A673 (cell line): ENCODE data around the gene OBP2B. TPM values are rescaled to one million over a fixed set of nuclear protein-coding genes. Genes with fewer than 3 reads are reported as not detected.

Experiments
- BruUV-seq: library from RNA; stranded (reverse); fragments of 400-500 nt; replicated peaks from 2 replicates; lab custom pipeline; 2021; lab: Mats Ljungman, UMichigan
- CTCF ChIA-PET: fragments of 300-600 bp; sonication (Branson Sonifier 250); formaldehyde crosslinking; loops from one replicate; lab custom pipeline; 2022; ENCODE audit warnings: antibody characterized with exemption; lab: Charles Lee
- POLR2A ChIA-PET: fragments of 300-600 bp; sonication (Branson Sonifier 250); formaldehyde crosslinking; loops from one replicate; lab custom pipeline; 2022; ENCODE audit warnings: antibody characterized with exemption; ENCODE audit not compliant: low non-redundant PET; lab: Charles Lee
- DNase-seq: peaks from one replicate; pipeline ENCODE4 v3.0.0-alpha.2; 2015; ENCODE audit warnings: low spot score
- H3K27ac ChIP-seq: fragments of 200-600 bp; sonication (generic); 2 replicates; pipeline ENCODE4 v1.5.1; 2016; ENCODE audit warnings: mixed run types, low read depth, mild to moderate bottlenecking, mixed read lengths, antibody characterized with exemption, low read length; ENCODE audit not compliant: poor library complexity, severe bottlenecking
- H3K27me3 ChIP-seq: fragments of 200-600 bp; sonication (generic); replicated peaks from 2 replicates; pipeline ENCODE4 v1.6.1; 2017; ENCODE audit warnings: mixed run types, low read depth, mild to moderate bottlenecking, mixed read lengths, antibody characterized with exemption, low read length; ENCODE audit not compliant: insufficient read depth, poor library complexity
- H3K36me3 ChIP-seq: fragments of 200-600 bp; sonication (generic); 2 replicates; pipeline ENCODE4 v1.6.1; 2016; ENCODE audit warnings: mixed run types, mild to moderate bottlenecking, mixed read lengths, antibody characterized with exemption, low read length; ENCODE audit not compliant: insufficient read depth, poor library complexity, severe bottlenecking
- H3K4me1 ChIP-seq: fragments of 200-600 bp; sonication (generic); 2 replicates; pipeline ENCODE4 v1.6.1; 2017; ENCODE audit warnings: mixed run types, mild to moderate bottlenecking, mixed read lengths, antibody characterized with exemption, low read length; ENCODE audit not compliant: insufficient read depth, poor library complexity, severe bottlenecking
- H3K4me3 ChIP-seq: fragments of 200-600 bp; sonication (generic); 2 replicates; pipeline ENCODE4 v1.5.1; 2016; ENCODE audit warnings: low read depth, mixed run types, mild to moderate bottlenecking, mixed read lengths, low read length; ENCODE audit not compliant: poor library complexity, severe bottlenecking
- H3K9me3 ChIP-seq: fragments of 200-600 bp; sonication (generic); 2 replicates; pipeline ENCODE4 v1.6.1; 2016; ENCODE audit warnings: mixed run types, low read depth, mild to moderate bottlenecking, mixed read lengths, antibody characterized with exemption, low read length; ENCODE audit not compliant: poor library complexity, severe bottlenecking
- CTCF ChIP-seq: fragments of 300-800, 200-600 bp; sonication (generic); conservative IDR thresholded peaks from 2 replicates; pipeline ENCODE4 v1.5.1; 2017; ENCODE audit warnings: low read depth, mild to moderate bottlenecking, antibody characterized with exemption, low read length, moderate library complexity, mixed read lengths
- EZH2 ChIP-seq: fragments of 200-600 bp; sonication (generic); IDR thresholded peaks from 2 replicates; pipeline ENCODE4 v1.6.1; 2017; ENCODE audit warnings: borderline replicate concordance, low read depth, mild to moderate bottlenecking, mixed read lengths, antibody characterized with exemption, low read length; ENCODE audit not compliant: poor library complexity, severe bottlenecking
- intact Hi-C: fragments of 100-400 bp; cut with micrococcal nuclease; formaldehyde crosslinking; loops from one replicate; pipeline ENCODE4 v1.10.0; 2022; ENCODE audit not compliant: unreplicated experiment
- total RNA-seq: library from RNA; stranded (reverse); gene quantifications from 2 replicates; pipeline ENCODE4 v1.2.3, GENCODE V29; 2021

OBP2B gene
- total RNA-seq, 1 experiment from 2014 or later = not detected

DNA sequence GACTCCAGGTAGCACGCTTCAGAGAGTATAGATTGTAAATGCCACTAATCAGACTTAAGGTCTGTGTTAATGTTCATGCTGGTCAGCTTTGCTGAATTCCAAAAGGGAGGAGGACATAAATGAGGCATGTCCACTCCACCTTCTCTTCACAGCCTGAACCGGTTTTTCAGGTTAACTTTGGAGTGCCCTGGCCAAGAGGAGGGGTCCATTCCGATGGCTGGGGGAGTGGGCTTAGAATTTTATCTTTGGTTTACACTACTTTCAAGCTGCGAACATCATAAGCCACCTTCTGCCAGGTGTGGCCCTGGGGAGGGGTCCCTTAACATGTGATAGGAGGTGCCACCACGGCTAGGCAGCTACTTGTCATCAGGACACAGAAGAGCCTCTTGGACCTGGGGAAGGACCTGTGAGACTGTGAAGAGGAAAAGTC, 41.7 kb upstream of the OBP2B start:
- H3K9me3 ChIP-seq = no peaks in the 10 kb centered on the region
- no peak overlapping the region for H3K4me3 ChIP-seq
- no peak for DNase-seq
- TF ChIP-seq EZH2 (no peak), CTCF (no peak)
- H3K27ac ChIP-seq = no peak overlapping the region
- no peaks in the 10 kb centered on the region for H3K36me3 ChIP-seq
- intact Hi-C loops = no loop called here
- ChIA-PET CTCF (no interaction called here), POLR2A (no interaction called here)
- no TSS peak for BruUV-seq
- H3K4me1 ChIP-seq = no peaks in the 10 kb centered on the region
- peaks cover 13% of the 10 kb centered on the region for H3K27me3 ChIP-seq

DNA sequence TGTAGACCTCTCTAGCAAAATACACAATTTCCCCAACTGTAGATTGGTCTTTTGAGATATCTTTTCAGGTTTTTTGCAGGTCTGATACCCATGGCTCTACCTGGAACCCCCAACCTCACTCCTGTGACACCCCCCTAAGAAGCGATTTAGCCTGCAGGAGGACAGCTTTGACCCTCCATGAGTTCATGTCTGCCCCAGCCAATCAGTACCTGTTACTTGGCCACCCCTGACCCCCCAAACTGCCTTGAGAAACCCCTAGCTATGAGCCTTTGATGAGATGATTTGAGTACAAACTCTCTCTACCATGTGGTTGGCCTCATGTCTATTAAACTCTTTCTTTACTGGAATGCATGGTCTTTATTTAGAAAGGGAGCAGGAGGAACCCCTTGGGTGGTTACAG, 40.3 kb upstream of the OBP2B start:
- no peaks in the 10 kb centered on the region for H3K36me3 ChIP-seq
- no TSS peak for BruUV-seq
- no peaks in the 10 kb centered on the region for H3K9me3 ChIP-seq
- no peak for TF ChIP-seq CTCF
- no peak for TF ChIP-seq EZH2
- ChIA-PET POLR2A (no interaction called here), CTCF (no interaction called here)
- no peak for DNase-seq
- H3K4me3 ChIP-seq = no peak overlapping the region
- no peak overlapping the region for H3K27ac ChIP-seq
- H3K27me3 ChIP-seq = peaks cover 13% of the 10 kb centered on the region
- intact Hi-C loops = no loop called here
- no peaks in the 10 kb centered on the region for H3K4me1 ChIP-seq

GRCh38 chr9:133248726-133249295, 39.8 kb upstream of the OBP2B start:
- no peak for TF ChIP-seq EZH2
- no TSS peak for BruUV-seq
- DNase-seq = no peak
- POLR2A ChIA-PET = no interaction called here
- Histone ChIP-seq H3K27me3 (peaks cover 13% of the 10 kb centered on the region), H3K27ac (no peak overlapping the region), H3K36me3 (no peaks in the 10 kb centered on the region), H3K9me3 (no peaks in the 10 kb centered on the region), H3K4me3 (no peak overlapping the region), H3K4me1 (no peaks in the 10 kb centered on the region)
- CTCF ChIA-PET = no interaction called here
- intact Hi-C loops = no loop called here

DNA sequence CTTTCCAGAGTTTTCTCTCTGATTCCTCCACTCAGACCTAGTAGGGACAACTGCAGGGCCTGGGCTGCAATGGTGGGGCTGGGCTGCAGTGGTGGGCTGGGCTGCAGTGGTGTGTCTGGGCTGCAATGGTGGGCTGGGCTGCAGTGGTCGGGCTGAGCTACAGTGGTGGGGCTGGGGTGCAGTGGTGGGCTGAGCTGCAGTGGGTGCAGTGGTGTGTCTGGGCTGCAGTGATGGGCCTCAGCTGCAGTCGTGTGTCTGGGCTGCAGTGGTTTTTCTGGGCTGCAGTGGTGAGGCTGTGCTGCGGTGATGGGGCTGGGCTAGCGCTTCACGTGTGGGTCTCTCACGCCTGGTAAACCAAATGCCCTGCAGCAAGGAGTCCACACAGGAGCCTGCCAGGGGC, 38.6 kb upstream of the OBP2B start:
- Histone ChIP-seq H3K27ac (no peak overlapping the region), H3K4me3 (no peak overlapping the region), H3K27me3 (peaks cover 13% of the 10 kb centered on the region), H3K36me3 (no peaks in the 10 kb centered on the region), H3K9me3 (no peaks in the 10 kb centered on the region), H3K4me1 (no peaks in the 10 kb centered on the region)
- BruUV-seq = no TSS peak
- intact Hi-C loops = no loop called here
- ChIA-PET CTCF (no interaction called here), POLR2A (no interaction called here)
- no peak for DNase-seq
- TF ChIP-seq EZH2 = no peak
- TF ChIP-seq CTCF = no peak
